Skin of body (tissue), 2 donors: Measurements from ENCODE around the gene OMP. TPM values are rescaled to one million over a fixed set of nuclear protein-coding genes. Genes with fewer than 3 reads are reported as not detected.

ENCODE experiments used
- DNase-seq: peaks from one replicate; lab custom pipeline; 2025; lab: John Stamatoyannopoulos, UW
- total RNA-seq: library from RNA; depleted of rRNA; stranded (reverse); fragments of >200 nt; gene quantifications from one replicate; pipeline ENCODE4 v1.2.3, GENCODE V29; 2014

The OMP gene
- total RNA-seq, 1 donor from 2014 or later = not detected

DNA sequence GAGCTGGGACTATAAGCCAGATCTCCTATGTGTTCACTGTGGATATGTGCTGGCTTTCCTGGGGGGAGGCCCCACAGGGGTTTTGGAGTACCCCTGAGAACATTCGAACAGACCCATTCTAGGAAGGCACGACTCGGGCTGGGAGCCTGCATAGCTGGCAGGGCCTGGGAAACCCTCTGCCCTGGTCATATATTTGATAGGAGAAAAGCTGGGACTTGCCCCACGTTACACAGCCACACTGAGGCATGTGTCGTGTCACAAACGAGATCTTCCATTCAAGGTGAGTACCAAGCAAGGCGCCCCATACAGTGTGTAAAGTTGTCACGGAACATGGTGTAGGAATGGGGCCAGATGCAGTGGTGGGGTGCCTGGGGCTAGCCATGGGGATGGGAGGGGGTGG, 36.6 kb downstream of the OMP start:
- DNase-seq = no peak

DNA sequence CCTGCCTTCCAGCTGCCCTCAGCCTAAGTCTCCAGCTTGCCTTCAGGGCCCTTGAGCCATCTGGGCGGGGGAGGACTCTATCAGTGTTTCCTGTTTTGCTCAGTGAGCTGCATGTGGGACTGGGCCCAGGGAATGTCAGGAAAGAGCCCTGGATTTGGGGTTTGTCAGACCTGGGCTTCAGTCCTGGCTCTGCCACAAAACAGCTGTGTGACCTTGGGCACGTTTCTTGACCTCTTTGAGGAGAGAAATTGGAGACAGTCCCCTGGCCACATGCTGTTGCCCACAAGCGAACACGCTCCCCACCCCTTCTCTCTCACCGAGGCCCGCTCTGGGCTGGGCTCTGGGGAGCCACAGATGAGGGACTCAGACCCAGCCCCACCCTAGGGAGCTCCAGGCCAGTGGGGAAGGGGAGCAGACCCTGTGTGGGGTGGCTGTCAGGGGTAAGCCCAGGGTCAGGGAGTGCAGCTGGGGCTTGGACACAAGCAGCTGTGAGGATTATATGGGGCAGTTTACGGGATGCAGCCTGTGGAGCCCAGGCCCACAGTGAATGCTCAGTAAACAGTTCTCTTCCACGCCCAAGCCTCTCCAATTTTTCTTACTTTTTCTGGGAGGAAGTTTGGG, 37.7 kb downstream of the OMP start:
- no peak for DNase-seq

DNA sequence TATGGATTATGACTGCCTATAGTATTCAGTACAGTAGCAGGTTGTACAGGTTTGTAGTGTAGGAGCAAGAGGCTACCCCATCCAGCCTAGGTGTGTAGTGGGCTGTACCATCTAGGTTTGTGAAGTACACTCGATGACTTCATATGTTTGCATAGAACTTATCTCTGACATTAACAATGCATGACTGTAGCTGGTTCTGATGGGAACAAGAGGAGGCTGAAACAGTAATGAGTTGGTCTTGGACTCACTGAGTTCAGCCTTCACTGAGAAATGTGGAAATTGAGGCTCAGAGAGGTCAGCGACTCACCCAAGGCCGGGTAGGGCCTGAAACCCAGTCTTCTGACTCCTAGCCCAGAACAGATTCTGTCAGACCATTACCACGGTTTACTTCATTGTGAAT, 38.4 kb downstream of the OMP start:
- no peak for DNase-seq

GRCh38 chr11:77141475-77141874, 38.8 kb downstream of the OMP start:
- no peak for DNase-seq

DNA sequence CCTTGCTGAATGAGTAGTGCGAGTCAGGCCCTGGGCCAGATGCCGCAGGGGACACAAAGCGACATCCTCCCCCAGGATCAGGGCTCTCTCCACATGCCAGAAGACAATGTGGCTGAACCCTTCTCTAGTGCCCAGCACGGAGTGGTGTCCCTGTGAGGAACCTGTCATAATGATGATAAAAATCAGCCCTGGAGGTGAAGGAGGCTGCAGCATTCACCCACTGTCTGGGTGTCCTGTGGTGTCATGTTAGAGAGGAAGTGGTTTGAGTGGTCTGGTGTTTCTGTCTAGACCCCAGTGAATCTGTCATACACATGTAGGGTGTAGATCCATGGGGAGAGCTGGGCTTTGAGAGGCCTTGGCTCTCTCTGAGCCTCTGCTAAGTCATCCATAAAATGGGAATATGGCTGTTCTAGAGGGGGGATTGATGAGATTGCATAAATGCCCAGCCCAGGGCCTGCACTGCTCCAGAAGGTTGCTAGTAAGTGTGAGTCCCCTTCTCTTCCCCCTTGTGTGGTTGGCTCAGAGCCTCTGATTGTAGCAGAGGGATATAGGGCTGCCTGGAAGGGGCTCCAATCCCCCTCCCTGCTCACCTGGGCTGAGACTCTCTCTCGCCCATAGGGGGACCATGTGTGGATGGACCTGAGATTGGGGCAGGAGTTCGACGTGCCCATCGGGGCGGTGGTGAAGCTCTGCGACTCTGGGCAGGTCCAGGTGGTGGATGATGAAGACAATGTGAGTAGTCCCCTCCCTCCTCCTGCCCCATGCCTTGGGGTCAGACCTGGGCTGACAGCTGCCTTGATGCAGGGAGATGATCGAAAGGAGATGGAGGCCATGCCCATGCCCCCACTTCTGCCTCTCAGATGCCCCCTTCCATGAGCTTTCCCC, 39.7 kb downstream of the OMP start:
- no peak for DNase-seq

DNA sequence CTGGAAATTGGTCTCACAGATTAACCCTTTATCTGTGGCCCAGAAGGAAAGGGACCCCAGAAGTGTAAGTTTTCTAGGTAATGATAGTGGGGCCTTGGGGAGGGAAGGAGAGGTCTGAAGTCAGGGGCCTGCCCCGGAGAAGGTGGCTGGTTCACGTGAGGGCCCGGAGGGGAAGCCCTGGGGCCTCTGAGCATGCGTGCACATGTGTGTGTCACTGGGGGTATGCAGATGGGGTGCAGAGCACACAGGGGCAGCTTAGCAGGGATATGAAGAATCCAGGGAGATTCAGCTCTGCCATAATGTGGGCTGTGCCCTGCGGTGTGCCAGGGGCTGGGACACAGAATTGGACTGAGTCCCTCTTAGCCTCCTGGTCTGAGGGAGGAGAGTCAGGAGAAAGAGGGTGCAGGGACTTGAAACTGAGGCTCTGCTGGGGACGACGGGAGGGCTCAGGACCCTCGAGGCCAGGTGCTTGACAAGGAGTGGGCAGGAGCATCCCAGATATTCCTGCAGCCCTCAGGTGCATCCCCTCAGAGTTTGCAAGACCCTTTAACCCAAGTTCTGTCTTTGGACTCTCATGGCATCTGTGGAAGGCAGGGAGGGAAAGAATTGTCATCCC, 40.9 kb downstream of the OMP start:
- no peak for DNase-seq

- no peak for DNase-seq
These were observed 41.7 kb downstream of the OMP start for GRCh38 chr11:77144196-77144856.

DNA sequence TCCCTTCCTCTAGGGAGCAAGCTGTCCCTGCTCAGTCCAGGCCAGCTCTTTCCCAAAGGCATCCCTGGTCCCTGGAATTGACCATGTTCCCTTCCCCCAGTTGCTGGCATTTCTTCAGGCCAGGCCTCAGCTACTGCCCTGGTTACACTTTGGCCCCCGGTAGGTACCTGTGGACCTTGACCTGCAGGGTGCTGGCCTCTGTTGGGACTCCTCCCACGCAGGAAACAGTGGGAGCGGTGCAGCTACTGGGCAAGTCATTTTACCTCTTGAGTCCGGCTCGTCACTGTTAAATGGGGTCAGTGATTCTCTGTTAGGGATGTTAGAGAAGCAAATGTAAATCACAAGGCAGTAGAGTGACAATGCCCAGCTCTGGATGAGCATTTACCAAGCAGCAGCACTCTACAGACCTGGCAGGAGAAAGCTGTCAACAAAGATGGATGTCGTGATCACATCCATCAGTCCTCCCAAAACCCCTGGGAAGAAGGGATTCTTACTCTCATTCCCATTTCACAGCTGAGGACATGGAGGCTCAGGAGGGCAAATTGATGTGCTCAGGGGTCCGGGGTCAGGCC, 42.3 kb downstream of the OMP start:
- no peak for DNase-seq

DNA sequence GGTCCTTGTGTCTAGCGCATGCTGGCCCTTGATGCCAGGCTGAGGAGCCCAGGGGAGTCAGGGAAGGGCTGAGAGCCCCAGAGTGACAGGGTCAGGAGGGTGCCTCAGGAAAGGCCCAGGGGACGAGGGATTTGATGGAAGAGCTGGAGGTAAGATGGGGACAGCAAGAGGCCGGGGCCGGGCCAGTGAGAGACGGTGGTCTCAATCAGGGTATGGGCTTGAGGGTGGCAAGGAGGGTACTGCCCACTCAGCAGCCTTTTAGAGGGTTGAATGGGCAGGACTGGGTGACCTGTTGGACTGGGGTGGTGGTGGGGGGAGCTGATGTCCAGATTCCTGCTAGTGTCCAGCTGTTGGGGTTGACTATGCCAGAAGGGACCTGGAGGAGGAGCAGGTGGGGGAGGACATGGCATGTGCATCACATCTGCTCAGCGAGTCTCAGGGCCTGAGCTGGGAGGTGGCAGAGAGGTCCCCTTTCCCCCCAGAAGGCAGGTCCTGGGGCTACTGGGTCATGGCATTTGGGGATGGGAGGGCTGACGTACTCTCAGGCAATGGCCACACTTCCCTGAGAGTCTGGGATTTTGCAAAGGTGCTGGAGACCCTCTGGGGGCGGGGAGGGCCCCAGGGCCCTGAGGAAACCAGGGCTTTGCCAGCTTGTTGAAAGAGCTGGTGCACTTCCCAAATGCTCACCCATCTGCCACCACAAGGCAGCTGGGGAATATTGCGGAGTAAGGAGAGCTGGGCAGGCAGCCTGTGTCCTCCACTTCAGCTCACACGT, 43.8 kb downstream of the OMP start:
- DNase-seq = no peak

GRCh38 chr11:77147036-77147315, 44.3 kb downstream of the OMP start:
- DNase-seq = no peak

- DNase-seq = no peak
These were observed 45.2 kb downstream of the OMP start for GRCh38 chr11:77147668-77148321.

GRCh38 chr11:77148963-77149715, 46.5 kb downstream of the OMP start:
- DNase-seq = no peak

GRCh38 chr11:77149716-77150392, 47.2 kb downstream of the OMP start:
- no peak for DNase-seq

GRCh38 chr11:77150836-77151235, 48.2 kb downstream of the OMP start:
- DNase-seq = no peak

- DNase-seq = no peak
These were observed 49.3 kb downstream of the OMP start for GRCh38 chr11:77151804-77152509.

DNA sequence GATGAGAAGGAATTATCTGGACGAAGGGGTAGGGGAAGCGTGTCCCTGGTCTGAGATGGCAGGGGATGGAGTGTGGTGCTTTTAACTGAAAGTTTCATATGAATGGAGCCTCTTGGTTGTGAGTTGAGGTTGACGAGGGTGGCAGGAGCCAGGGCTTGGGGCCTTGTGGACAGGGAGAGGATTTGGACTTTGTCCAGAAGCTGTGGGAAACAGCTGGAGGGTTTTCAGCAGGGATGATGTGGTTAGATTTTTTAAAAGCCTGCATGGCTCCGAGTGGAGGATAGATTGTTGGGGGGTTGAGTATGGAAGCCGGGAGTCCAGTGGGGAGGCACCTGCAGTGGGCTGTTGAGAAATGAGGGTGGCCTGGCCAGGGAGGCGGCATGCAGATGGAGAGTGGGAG, 50.2 kb downstream of the OMP start:
- DNase-seq = no peak
